HFFc6 (cell line): Measurements from ENCODE around the gene PPP3CA. TPM values are rescaled to one million over a fixed set of nuclear protein-coding genes. Genes with fewer than 3 reads are reported as not detected.

Source experiments
- DNase-seq: peaks from one replicate; pipeline ENCODE4 v3.0.0-alpha.2; 2018
- H3K27ac Mint-ChIP-seq: 2 replicates; pipeline ENCODE4 v1.8.0; 2020; ENCODE audit warnings: mild to moderate bottlenecking, mixed read lengths
- H3K27me3 Mint-ChIP-seq: 2 replicates; pipeline ENCODE4 v1.8.0; 2021; ENCODE audit warnings: mild to moderate bottlenecking, moderate library complexity, mixed read lengths; ENCODE audit not compliant: insufficient read depth
- H3K36me3 Mint-ChIP-seq: 2 replicates; pipeline ENCODE4 v1.8.0; 2021; ENCODE audit warnings: low read depth, mixed read lengths
- H3K4me1 Mint-ChIP-seq: 2 replicates; pipeline ENCODE4 v1.8.0; 2020; ENCODE audit warnings: low read depth, mixed read lengths
- H3K4me3 Mint-ChIP-seq: 2 replicates; pipeline ENCODE4 v1.8.0; 2020; ENCODE audit warnings: mild to moderate bottlenecking, moderate library complexity, mixed read lengths
- H3K9me3 Mint-ChIP-seq: 2 replicates; pipeline ENCODE4 v1.8.0; 2020; ENCODE audit warnings: mild to moderate bottlenecking, mixed read lengths
- CTCF ChIP-seq: fragments of 200-600 bp; sonication (generic); IDR thresholded peaks from 2 replicates; pipeline ENCODE4 v1.5.0; 2021; ENCODE audit warnings: antibody characterized with exemption, mild to moderate bottlenecking
- total RNA-seq, 6 experiments: library from RNA; stranded (reverse); fragmentation: NEBNext Ultra II Directional; extraction: Animal tissue kit (Norgen Biotek cat#: 25700); gene quantifications; 2 replicates in 1 of 6; 3 replicates in 5 of 6; pipeline ENCODE4 v1.2.3, GENCODE V29; 2021

PPP3CA gene
- total RNA-seq, 6 experiments from 2014 or later, result 45.9 to 59.6 (median 55.0) TPM

GRCh38 chr4:101224358-101225218 is 122.7 kb downstream of the PPP3CA start:
- Mint-ChIP-seq H3K27me3 (no peaks in the 10 kb centered on the region), H3K9me3 (no peaks in the 10 kb centered on the region), H3K4me1 (peaks cover 54% of the 10 kb centered on the region), H3K4me3 (no peak overlapping the region), H3K27ac (no peak overlapping the region), H3K36me3 (0 out of 2 replicates have a peak, but pooled peaks cover 3% of the 10 kb centered on the region)
- TF ChIP-seq CTCF, result no peak
- no peak for DNase-seq

- no peak overlapping the region for H3K27ac Mint-ChIP-seq
- H3K9me3 Mint-ChIP-seq, result no peaks in the 10 kb centered on the region
- H3K27me3 Mint-ChIP-seq, result no peaks in the 10 kb centered on the region
- no peak overlapping the region for H3K4me3 Mint-ChIP-seq
- H3K36me3 Mint-ChIP-seq, result no peaks in the 10 kb centered on the region
- no peak for DNase-seq
- peaks cover 65% of the 10 kb centered on the region for H3K4me1 Mint-ChIP-seq
- TF ChIP-seq CTCF, result no peak
Observed at GRCh38 chr4:101222156-101222845, 125.0 kb downstream of the PPP3CA start.

GRCh38 chr4:101221294-101221693 is 126.0 kb downstream of the PPP3CA start:
- Mint-ChIP-seq H3K27me3 (no peaks in the 10 kb centered on the region), H3K9me3 (no peaks in the 10 kb centered on the region), H3K27ac (no peak overlapping the region), H3K4me3 (no peak overlapping the region), H3K4me1 (peaks cover 70% of the 10 kb centered on the region), H3K36me3 (no peaks in the 10 kb centered on the region)
- no peak for TF ChIP-seq CTCF
- no peak for DNase-seq

- TF ChIP-seq CTCF, result no peak
- no peaks in the 10 kb centered on the region for H3K27me3 Mint-ChIP-seq
- H3K4me3 Mint-ChIP-seq, result no peak overlapping the region
- H3K36me3 Mint-ChIP-seq, result no peaks in the 10 kb centered on the region
- no peaks in the 10 kb centered on the region for H3K9me3 Mint-ChIP-seq
- peaks cover 75% of the 10 kb centered on the region for H3K4me1 Mint-ChIP-seq
- no peak for DNase-seq
- peak overlapping the region; percentile 19; the same call in 1 of the 2 replicates for H3K27ac Mint-ChIP-seq
Observed at GRCh38 chr4:101218894-101219293, 128.4 kb downstream of the PPP3CA start.

- Mint-ChIP-seq H3K4me1 (peaks cover 71% of the 10 kb centered on the region), H3K9me3 (no peaks in the 10 kb centered on the region), H3K36me3 (no peaks in the 10 kb centered on the region), H3K27ac (peak overlapping the region; percentile 3; the same call in 1 of the 2 replicates), H3K4me3 (no peak overlapping the region; the same call in 1 of the 2 replicates), H3K27me3 (no peaks in the 10 kb centered on the region)
- no peak for TF ChIP-seq CTCF
- no peak for DNase-seq
Observed at GRCh38 chr4:101218346-101218745, 129.0 kb downstream of the PPP3CA start.
